Activated T-cell treated with anti-CD3 and anti-CD28 coated beads for 1 hour (primary cell): Measurements from ENCODE around the gene OSGEPL1.
"Not testable (repeated sequence)": the region's sequence is repeated elsewhere in the genome, so short reads cannot be mapped to it uniquely, and the experiment has no call there.

Experiments used
- DNase-seq: peaks from one replicate; pipeline ENCODE4 v3.0.0-alpha.2; 2020; ENCODE audit warnings: low read depth

OSGEPL1 gene, protein sequence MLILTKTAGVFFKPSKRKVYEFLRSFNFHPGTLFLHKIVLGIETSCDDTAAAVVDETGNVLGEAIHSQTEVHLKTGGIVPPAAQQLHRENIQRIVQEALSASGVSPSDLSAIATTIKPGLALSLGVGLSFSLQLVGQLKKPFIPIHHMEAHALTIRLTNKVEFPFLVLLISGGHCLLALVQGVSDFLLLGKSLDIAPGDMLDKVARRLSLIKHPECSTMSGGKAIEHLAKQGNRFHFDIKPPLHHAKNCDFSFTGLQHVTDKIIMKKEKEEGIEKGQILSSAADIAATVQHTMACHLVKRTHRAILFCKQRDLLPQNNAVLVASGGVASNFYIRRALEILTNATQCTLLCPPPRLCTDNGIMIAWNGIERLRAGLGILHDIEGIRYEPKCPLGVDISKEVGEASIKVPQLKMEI

DNA sequence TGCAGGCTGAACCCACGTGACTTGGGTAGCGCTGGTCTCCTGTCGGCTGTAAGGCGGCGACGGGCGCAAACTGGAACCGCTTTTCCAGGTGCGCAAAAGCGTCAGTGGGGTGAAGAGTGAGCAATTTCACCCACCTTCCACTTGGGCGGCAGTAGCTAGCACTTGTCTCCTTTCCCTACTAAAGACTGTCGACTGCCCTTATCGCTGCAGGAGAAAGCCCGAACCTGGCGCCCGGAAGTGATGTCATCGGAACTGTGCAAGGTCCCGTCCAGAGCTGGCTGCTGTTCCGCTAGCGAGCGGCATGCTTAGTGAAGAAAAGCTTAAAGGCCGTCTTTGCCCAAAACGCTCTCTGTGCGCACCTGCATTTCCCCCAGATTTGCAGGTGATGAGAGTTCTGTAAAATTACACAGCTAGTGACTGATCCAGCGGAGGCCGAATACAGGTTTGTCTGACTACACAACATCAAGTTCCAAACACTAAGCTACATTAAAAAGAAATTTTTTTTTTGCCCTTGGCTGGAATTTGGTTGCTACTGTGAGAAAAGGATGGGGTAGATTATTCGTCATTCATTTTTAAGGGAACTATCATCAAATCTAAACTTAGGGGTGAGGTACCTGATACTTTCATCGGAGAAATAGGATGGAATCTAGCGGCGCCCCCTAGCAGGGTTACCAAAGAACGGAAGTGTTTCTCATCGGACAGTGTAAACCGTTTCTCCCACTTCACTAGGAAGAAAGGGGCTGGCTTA is at the start of gene OSGEPL1:
Gene OSGEPL1, minus strand, starts transcription at position 242 of the 748 bp plus-strand sequence. CDS start 1,152 bp downstream, outside the sequence.
- DNase-seq, result peak; percentile 85

DNA sequence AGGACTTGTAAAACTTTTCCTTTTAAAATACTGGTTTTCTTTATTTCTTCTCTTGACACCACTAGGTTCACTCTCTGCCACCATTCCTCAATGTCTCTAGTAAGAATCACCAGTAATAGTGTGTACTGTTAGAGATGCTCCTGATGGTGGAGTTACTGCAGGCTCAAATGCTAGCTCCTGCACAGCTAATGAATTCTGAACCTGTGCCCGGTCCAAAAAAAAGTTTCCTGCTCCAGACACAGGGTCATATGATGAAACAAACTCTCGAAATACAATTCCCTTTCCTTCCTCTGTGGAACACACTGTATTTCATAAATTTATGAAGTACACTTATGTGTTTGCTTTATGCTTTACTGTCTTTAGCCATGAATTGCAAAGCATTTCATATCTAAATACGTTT is 40.8 kb upstream of the OSGEPL1 start:
- no peak for DNase-seq

DNA sequence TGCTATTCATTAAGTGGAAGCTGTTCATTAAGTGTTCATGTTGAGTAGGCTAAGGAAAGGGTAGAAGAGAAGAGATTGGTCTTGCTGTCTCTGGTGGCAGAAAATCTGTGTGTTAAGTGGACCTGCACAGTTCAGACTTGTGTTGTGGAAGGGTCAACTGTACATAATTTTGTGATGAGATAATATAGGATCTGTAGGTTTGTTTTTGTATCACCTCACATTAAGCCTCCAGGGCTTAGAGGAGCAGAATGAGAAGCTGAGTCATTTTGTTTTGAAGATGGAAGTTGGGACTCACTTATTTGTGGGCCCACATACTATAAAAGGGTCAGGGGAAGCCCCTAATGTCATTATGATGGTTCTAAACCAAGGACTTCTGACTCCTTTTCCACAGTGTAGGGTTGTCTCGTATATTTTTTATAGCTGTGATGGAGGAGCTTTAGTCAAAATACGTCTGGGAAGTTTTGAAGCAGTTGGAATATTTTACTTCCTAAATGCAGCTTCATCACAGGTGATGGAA is 39.9 kb upstream of the OSGEPL1 start:
- DNase-seq, result no peak

- no peak for DNase-seq
Observed at GRCh38 chr2:189799531-189799930, 36.9 kb upstream of the OSGEPL1 start.

GRCh38 chr2:189799030-189799331 is 36.4 kb upstream of the OSGEPL1 start:
- DNase-seq, result no peak

GRCh38 chr2:189798312-189799029 is 35.9 kb upstream of the OSGEPL1 start:
- DNase-seq, result no peak

GRCh38 chr2:189797902-189798301 is 35.3 kb upstream of the OSGEPL1 start:
- no peak for DNase-seq

- DNase-seq, result no peak
Observed at GRCh38 chr2:189794310-189794709, 31.7 kb upstream of the OSGEPL1 start.

- DNase-seq, result no peak
Observed at GRCh38 chr2:189791338-189792042, 28.9 kb upstream of the OSGEPL1 start.

DNA sequence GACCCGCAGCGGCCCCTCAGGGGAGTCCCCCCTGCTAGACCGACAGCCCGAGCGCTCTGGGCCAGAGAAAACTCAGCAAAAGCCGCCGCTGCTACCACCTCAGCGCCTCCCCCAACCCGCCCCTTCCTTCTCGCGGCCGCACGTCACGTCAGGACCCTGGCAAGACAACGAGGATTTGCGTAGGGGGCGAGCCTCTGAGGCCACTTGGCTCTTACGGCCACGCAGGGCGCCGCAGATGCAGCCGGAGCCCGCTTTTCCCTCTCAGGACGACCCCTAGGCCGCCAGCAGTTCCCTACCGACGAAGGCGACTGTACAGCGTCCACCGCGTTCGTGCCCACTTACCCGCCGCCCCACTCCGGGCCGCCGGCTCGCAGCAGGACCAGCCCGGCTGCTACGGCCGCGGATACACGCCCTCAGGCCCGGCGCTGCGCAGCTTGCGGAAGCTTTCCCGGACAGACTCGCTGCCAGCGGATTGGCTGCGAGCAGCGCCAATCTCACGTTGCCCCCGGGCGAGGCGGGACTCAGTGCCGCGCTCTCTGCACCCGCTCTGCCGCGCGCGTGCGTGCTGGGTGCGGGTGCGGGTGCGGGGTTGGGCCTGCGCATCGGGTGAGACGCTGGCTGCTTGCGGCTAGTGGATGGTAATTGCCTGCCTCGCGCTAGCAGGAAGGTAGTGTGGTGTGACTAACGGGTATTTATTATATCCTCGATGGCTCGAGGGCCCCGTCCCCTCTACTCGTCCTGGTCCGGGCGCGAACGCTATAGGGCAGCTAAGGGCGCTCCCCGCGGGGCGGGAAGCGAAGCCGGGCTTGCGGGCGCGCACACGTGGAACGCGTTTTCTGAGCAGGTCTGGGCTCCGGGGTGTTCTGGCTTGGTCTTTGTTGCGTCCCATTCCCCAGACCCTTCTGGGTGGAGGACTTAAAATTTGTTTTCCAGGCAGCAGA is 21.6 kb upstream of the OSGEPL1 start, which contains the start of the genes ORMDL1 and PMS1:
Gene ORMDL1, minus strand, starts transcription at position 413 of the 941 bp plus-strand sequence. CDS start 1,744 bp downstream, outside the sequence.
Gene PMS1, plus strand, starts transcription at position 524 of the 941 bp plus-strand sequence. CDS start 7,360 bp downstream, outside the sequence.
- DNase-seq, result peak; percentile 88

- no peak for DNase-seq
Observed at GRCh38 chr2:189783451-189783926, 20.9 kb upstream of the OSGEPL1 start.

DNA sequence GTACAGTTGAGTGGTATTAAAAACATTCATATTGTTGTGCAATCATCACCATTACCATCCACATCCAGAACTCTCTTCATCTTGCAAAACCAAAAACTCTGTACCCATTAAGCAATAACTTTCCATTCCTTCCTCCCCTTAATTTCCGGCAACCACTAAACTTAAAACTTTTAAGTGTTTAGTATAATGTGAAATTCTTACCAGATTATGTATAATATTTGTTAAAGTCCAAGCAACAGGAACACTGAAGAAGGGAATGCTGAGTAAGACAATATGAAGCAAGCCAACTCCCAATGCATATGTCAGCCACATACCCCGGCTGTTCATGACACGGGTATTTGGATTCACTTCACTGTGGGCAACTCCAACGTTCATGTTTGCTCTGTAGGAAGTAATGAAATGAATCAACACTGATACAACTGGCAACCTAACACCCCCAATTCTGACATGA is 19.7 kb upstream of the OSGEPL1 start:
- DNase-seq, result no peak

DNA sequence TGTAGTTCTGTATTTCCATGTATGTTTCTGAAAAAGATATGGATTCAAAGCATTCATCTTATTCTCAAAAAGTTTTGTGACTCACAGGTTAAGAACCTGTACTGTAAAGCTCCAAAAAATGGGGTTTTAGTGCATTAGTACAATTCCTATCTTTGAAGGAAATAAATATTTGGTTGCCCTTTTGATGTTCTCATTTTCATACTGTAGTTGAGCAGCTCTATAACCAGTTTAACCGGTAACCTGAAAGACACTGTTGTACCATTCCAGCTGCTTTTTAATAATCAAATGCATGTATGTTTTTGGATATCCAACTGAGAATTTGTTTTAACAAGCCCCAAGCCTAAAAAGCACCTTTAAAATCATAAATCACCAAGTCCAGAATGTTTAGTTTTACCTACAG is 9.6 kb upstream of the OSGEPL1 start:
- no peak for DNase-seq

- no peak for DNase-seq
Observed at GRCh38 chr2:189770590-189771322, 8.2 kb upstream of the OSGEPL1 start.

GRCh38 chr2:189763908-189764661 is 1.5 kb upstream of the OSGEPL1 start:
- DNase-seq, result no peak

GRCh38 chr2:189762229-189762550 is 402 bp downstream of the OSGEPL1 start:
- no peak for DNase-seq

GRCh38 chr2:189760154-189760553 is 2.4 kb downstream of the OSGEPL1 start:
- not testable (repeated sequence) for DNase-seq

GRCh38 chr2:189756311-189756952 is 6.2 kb downstream of the OSGEPL1 start:
- DNase-seq, result no peak
